Measurements from ENCODE around the gene MECP2.
"Not testable (repeated sequence)": the region's sequence is repeated elsewhere in the genome, so short reads cannot be mapped to it uniquely, and the experiment has no call there.

MECP2 gene

GRCh38 chrX:154097589-154098541, at the start of gene MECP2:
Gene MECP2, minus strand, starts transcription at chrX:154097717.
- peak; percentile 94 for DNase-seq

GRCh38 chrX:154144010-154144409, 46.5 kb upstream of the MECP2 start, which contains the start of gene OPN1LW:
Gene OPN1LW, plus strand, starts transcription at chrX:154144243. Its CDS starts 41 bp downstream, at chrX:154144284.
- not testable (repeated sequence) for DNase-seq

GRCh38 chrX:154142950-154143745, 45.6 kb upstream of the MECP2 start:
- DNase-seq, result no peak

GRCh38 chrX:154142386-154142785, 44.9 kb upstream of the MECP2 start:
- no peak for DNase-seq

GRCh38 chrX:154140742-154141141, 43.2 kb upstream of the MECP2 start:
- no peak for DNase-seq

- DNase-seq, result no peak
Measured at GRCh38 chrX:154140206-154140605, 42.7 kb upstream of the MECP2 start.

GRCh38 chrX:154138857-154139256, 41.3 kb upstream of the MECP2 start:
- DNase-seq, result no peak

GRCh38 chrX:154136627-154137161, 39.2 kb upstream of the MECP2 start:
- peak; percentile 72 for DNase-seq

- peak; percentile 27 for DNase-seq
Measured at GRCh38 chrX:154135458-154136229, 38.1 kb upstream of the MECP2 start.

- DNase-seq, result no peak
Measured at GRCh38 chrX:154132366-154132765, 34.8 kb upstream of the MECP2 start.

GRCh38 chrX:154131955-154132354, 34.4 kb upstream of the MECP2 start:
- no peak for DNase-seq

- no peak for DNase-seq
Measured at GRCh38 chrX:154126101-154126500, 28.6 kb upstream of the MECP2 start.

GRCh38 chrX:154125391-154126040, 28.0 kb upstream of the MECP2 start:
- no peak for DNase-seq

- peak; percentile 24 for DNase-seq
Measured at GRCh38 chrX:154123241-154124219, 26.0 kb upstream of the MECP2 start.

GRCh38 chrX:154121961-154122360, 24.4 kb upstream of the MECP2 start:
- no peak for DNase-seq

- no peak for DNase-seq
Measured at GRCh38 chrX:154121207-154121606, 23.7 kb upstream of the MECP2 start.

GRCh38 chrX:154120567-154120966, 23.1 kb upstream of the MECP2 start:
- no peak for DNase-seq

- DNase-seq, result no peak
Measured at GRCh38 chrX:154117566-154117965, 20.0 kb upstream of the MECP2 start.

GRCh38 chrX:154116426-154117211, 19.1 kb upstream of the MECP2 start:
- DNase-seq, result no peak

GRCh38 chrX:154115750-154116149, 18.2 kb upstream of the MECP2 start:
- DNase-seq, result no peak

Data from suppressor macrophage treated with lipopolysaccharide for 4 hours (primary cell).